GM18909 (cell line): ENCODE results near the gene SPAST.
"Not testable (repeated sequence)": the region's sequence is repeated elsewhere in the genome, so short reads cannot be mapped to it uniquely, and the experiment has no call there.

Source experiments
- ATAC-seq: cut with Tn5 transposase; IDR thresholded peaks from one replicate; pipeline ENCODE4 v1.9.1; 2021; ENCODE audit warnings: mild to moderate bottlenecking; ENCODE audit not compliant: unreplicated experiment, poor library complexity

The SPAST gene

DNA sequence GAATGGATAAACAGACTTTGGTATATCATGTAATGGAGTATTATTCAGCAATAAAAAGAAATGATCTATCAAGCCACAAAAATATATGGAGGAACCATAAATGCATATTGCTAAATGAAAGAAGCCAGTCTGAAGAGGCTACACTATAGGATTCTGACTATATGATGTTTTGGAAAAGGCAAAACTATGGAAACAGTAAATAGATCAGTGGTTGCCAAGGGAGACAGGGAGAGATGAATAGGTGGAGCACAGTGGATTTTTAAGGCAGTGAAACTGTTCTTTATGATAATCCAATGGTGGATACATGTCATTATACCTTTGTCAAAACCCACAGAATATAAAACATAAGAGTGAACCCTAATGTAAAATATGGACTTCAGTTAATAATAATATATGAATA lies 61.3 kb downstream of the SPAST start:
- ATAC-seq: no peak

DNA sequence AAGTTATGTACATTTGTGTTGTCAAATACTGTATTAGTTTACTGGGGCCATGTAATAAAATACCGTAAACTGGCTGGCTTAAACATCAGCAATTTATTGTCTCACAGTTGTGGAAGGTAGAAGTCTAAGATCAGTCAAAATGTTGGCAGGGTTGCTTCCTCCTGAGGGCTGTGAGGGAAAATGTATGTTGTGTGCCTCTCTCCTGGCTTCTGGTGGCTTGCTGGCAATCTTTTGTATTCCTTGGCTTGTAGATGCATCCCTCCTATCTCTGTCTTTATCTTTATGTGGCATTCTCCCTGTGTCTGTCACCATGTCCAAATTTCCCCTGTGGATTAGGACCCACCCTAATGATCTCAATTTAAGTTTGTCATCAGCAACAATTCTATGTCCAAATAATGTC lies 65.3 kb downstream of the SPAST start:
- no peak for ATAC-seq

DNA sequence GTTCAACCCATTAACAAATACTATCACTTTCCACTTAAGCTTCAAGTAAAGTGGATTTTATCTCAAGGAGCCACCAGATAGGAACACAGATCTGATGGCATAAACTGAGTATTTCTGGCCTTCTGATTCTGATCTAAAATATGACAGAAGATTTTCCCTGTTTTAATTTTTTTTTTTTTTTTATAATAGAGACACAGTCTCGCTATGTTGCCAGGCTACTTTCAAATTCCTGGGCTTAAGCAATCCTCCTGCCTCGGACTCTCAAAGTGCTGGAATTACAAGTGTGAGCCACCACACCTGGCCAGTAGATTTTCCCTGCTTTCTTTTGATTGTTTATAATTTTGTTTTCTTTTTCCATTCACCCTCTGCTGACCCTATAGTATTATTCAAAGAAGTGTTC lies 65.7 kb downstream of the SPAST start:
- no peak for ATAC-seq

- no peak for ATAC-seq
Observed at GRCh38 chr2:32135409-32135808, 72.1 kb downstream of the SPAST start.

GRCh38 chr2:32136097-32136496 lies 72.7 kb downstream of the SPAST start:
- no peak for ATAC-seq

DNA sequence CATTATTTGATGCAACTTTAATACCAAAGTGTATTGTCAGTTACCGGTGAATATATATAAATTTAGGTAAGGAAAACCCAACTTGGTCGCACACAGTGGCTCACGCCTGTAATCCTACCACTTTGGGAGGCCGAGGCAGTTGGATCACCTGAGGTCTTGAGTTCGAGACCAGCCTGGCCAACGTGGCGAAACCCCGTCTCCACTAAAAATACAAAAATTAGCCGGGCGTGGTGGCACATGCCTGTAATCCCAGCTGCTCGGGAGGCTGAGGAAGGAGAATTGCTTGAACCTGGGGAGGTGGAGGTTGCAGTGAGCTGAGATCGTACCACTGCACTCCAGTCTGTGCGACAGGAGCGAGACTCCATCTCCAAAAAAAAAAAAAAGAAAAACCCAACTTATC lies 88.2 kb downstream of the SPAST start:
- ATAC-seq: not testable (repeated sequence)

- ATAC-seq: no peak
Observed at GRCh38 chr2:32159678-32160077, 96.3 kb downstream of the SPAST start.

GRCh38 chr2:32161296-32161695 lies 97.9 kb downstream of the SPAST start:
- no peak for ATAC-seq

GRCh38 chr2:32164254-32164653 lies 100.9 kb downstream of the SPAST start:
- ATAC-seq: not testable (repeated sequence)

DNA sequence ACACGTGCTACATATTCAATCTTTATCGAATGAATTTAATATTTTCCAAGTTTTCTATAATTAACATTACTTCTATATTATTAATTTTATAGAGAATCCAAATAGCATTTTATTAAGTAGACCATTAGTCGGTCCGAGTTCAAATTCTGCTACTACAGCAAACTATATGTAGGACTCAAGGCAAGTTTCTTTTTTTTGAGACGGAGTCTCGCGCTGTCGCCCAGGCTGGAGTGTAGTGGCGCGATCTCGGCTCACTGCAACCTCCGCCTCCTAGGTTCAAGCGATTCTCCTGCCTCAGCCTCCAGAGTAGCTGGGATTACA lies 101.6 kb downstream of the SPAST start:
- ATAC-seq: not testable (repeated sequence)

- no peak for ATAC-seq
Observed at GRCh38 chr2:32166115-32166574, 102.8 kb downstream of the SPAST start.

DNA sequence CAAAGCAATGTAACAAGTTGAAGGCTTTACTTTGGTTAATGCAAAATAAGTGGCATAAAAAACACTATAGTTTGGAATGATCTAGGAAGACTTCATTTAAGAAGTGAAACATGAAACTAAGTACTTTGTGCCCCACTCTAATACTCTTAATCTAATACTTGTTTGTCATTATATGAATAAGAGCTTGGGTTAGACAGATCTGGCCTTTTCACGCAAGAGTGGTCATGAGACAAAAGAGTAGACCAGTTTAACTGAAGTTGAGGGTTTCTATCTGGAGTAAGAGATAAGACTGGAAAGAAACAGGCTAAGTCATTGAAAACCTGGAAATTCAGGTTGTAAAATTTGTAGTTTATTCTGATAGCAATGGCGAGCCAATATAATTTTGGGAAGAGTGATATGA lies 105.2 kb downstream of the SPAST start:
- no peak for ATAC-seq

DNA sequence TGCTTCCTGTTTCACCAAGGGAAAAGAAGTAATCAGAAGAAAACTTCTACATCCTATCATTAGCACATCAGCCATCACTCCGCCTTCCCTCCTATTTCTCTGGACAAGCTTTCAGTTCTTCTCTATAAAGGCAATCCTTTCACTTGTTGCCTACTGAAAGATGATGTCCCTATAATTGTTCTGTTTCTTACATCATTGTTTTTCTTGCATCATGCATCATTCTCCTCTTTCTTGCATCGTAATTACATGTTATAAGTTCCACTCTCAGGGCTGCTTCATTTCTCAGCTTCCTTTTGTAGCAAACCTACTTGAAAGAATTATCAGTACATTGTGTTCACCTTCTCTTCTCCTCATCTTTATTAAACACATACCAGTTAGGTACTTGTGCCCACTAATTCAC lies 109.5 kb downstream of the SPAST start:
- ATAC-seq: no peak

GRCh38 chr2:32182667-32183066 lies 119.3 kb downstream of the SPAST start:
- ATAC-seq: no peak

DNA sequence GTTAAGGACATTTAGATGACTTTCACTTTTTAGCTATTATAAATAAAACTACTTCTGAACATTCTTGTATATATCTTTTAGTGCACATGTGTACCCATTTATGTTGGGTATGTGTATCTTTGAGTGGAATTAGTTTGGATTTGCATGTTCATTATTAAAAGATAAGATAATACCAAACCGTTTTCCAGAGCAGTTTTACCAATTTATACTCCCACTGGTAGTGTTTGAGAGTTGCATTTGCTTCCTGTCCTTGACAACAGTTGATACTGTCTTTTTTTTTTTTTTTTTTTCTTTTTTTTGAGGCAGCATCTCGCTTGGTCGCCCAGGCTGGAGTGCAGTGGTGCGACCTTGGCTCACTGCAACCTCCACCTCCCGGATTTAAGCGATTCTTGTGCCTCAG lies 125.7 kb downstream of the SPAST start:
- ATAC-seq: no peak

DNA sequence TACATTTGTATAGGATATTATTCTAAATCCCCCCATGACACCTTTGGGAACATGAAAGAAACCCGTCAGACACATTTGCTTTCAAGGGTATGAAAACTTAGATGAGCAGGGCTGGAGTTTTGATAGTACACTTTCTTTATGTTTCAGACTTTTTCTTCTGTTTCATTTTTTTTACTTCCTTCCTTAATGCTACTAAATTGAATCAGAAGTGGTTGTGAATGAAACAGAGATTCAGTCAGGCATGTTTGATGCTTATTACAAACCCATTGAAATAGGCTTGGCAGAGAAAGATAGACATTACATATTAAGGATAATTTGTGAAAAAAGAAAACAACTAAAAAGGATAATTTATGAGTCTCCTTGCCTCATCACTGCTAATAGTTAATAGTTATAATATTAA lies 129.1 kb downstream of the SPAST start:
- no peak for ATAC-seq

GRCh38 chr2:32200814-32201213 lies 137.5 kb downstream of the SPAST start:
- ATAC-seq: no peak

GRCh38 chr2:32203428-32203827 lies 140.1 kb downstream of the SPAST start:
- not testable (repeated sequence) for ATAC-seq
